ENCODE data around the gene UACA. TPM values are rescaled to one million over a fixed set of nuclear protein-coding genes. Genes with fewer than 3 reads are reported as not detected.

UACA gene
- total RNA-seq, 2 donors from 2014 or later = 22.4 to 27.2 TPM

DNA sequence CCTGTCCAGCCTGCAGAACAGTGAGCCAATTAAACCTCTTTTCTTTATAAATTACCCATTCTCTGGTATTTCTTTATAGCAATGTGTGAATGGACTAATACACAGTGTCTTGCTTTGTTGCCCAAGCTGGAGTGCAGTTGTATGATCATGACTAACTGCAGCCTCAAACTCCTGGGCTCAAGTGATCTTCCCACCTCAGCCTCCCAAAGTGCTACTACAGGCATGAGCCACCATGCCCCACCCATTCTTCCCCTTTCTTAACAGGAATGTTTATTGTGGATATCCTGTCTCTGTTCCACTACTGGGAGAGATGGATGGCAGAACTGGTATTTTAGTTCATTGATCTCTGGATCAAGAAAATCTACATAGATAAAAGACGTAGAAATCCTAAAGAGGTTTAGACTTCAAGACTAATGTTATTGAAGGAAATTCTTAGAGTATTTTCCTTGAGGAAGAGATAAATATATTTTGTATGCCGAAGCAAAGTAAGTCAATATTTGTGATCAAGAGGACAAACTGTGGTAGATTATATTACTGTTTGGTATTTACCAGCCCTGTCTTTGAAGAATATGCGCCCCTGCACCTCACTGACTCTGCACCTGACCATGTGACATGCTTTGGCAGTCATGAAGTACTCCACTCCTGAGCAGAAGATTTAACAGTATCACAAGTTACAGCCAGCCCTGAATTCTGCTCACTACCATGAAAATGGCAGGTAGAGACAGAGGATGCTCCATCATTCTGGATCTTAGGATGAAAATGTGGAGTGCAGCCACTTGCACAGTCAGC, 42.9 kb downstream of the UACA start:
- Histone ChIP-seq H3K27me3 (no peaks in the 10 kb centered on the region), H3K4me3 (no peak overlapping the region), H3K36me3 (replicated peaks in 1 of 2; ENCODE audit: insufficient read depth in 1 of 2, low read depth in 2 of 2) (no peaks in the 10 kb centered on the region), H3K4me1 (peaks cover 23% of the 10 kb centered on the region), H3K27ac (no peak overlapping the region), H3K9me3 (no peaks in the 10 kb centered on the region)
- TF ChIP-seq POLR2A (IDR thresholded peaks at IDR 0.05) = no peak
- TF ChIP-seq, protein P1, sequence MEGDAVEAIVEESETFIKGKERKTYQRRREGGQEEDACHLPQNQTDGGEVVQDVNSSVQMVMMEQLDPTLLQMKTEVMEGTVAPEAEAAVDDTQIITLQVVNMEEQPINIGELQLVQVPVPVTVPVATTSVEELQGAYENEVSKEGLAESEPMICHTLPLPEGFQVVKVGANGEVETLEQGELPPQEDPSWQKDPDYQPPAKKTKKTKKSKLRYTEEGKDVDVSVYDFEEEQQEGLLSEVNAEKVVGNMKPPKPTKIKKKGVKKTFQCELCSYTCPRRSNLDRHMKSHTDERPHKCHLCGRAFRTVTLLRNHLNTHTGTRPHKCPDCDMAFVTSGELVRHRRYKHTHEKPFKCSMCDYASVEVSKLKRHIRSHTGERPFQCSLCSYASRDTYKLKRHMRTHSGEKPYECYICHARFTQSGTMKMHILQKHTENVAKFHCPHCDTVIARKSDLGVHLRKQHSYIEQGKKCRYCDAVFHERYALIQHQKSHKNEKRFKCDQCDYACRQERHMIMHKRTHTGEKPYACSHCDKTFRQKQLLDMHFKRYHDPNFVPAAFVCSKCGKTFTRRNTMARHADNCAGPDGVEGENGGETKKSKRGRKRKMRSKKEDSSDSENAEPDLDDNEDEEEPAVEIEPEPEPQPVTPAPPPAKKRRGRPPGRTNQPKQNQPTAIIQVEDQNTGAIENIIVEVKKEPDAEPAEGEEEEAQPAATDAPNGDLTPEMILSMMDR (IDR thresholded peaks at IDR 0.05) = no peak
- DNase-seq (no peak), ATAC-seq (no peak)
- 39 to 47% methylated on average over 3 of the region's 3 CpGs for WGBS, 2 donors
- intact Hi-C loops (cut with DNase I) = no loop called here

DNA sequence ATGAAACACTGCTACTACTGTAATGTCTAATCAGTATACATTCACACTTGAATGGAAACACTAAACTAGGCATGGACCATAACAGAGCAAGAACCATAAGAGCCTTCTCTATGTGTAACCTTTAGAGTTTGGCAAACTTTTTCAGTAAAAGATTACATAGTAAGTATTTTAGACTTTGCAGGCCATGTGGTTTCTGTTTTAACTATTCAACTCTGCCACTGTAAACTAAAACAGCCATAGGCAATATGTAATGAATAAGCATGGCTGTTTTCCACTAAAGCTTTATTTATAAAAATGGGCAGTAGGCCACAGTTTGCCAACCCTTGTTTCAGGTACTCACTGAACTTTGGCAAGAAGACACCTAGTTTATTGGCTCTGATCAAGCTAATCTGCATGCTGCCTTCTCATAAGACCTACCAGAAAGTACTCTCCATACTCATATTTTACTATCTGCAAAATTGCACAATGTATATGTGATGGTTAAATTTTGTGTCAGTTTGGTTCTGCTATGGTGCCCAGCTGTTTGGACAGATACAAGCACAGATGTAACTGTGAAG, 46.0 kb downstream of the UACA start:
- Histone ChIP-seq H3K4me1 (peaks cover 45% of the 10 kb centered on the region), H3K27ac (no peak overlapping the region), H3K27me3 (no peaks in the 10 kb centered on the region), H3K9me3 (no peaks in the 10 kb centered on the region), H3K4me3 (no peak overlapping the region), H3K36me3 (replicated peaks in 1 of 2; ENCODE audit: insufficient read depth in 1 of 2, low read depth in 2 of 2) (no peaks in the 10 kb centered on the region)
- DNase-seq (no peak), ATAC-seq (no peak)
- TF ChIP-seq, protein P1 (IDR thresholded peaks at IDR 0.05) = no peak
- no peak for TF ChIP-seq POLR2A (IDR thresholded peaks at IDR 0.05)
- intact Hi-C loops (cut with DNase I) = no loop called here

DNA sequence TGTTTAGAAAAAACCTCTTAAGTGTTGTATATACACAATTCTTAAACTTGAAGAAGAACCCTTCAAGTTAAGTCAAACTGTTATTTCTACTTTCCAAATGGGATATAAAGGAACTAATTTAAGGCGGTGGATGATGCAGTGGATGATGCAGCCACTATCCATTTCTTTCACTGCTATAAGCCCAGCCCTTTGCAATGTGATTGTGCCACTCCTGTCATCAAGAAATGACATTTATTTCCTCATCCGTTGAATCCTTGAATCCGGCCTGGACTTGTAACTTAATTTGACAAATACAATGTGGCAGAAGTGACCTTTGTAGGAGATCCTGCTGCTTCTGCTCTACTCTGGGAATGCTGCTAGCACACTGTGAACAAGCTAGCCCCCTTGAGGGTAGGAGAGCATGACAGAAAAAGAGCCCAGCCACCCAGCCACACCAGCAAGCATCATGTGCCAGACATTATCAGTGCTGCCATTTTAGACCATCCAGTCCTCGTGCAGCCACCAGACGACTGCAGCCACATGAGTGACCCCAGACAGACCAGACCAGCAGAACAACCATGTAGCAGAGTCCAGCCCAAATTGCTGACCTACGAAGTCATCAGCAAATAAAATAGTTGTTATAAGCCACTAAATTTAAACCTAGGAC, 47.4 kb downstream of the UACA start:
- no peak for TF ChIP-seq POLR2A (IDR thresholded peaks at IDR 0.05)
- TF ChIP-seq, protein P1 (IDR thresholded peaks at IDR 0.05) = no peak
- 76 to 79% methylated on average over 4 to 6 of the region's 6 CpGs for WGBS, 2 donors
- no peak for DNase-seq
- ATAC-seq = no peak
- Histone ChIP-seq H3K27ac (no peak overlapping the region), H3K4me1 (peaks cover 44% of the 10 kb centered on the region), H3K9me3 (no peaks in the 10 kb centered on the region), H3K36me3 (replicated peaks in 1 of 2; ENCODE audit: insufficient read depth in 1 of 2, low read depth in 2 of 2) (no peaks in the 10 kb centered on the region), H3K4me3 (no peak overlapping the region), H3K27me3 (no peaks in the 10 kb centered on the region)
- intact Hi-C loops (cut with DNase I) = no loop called here

DNA sequence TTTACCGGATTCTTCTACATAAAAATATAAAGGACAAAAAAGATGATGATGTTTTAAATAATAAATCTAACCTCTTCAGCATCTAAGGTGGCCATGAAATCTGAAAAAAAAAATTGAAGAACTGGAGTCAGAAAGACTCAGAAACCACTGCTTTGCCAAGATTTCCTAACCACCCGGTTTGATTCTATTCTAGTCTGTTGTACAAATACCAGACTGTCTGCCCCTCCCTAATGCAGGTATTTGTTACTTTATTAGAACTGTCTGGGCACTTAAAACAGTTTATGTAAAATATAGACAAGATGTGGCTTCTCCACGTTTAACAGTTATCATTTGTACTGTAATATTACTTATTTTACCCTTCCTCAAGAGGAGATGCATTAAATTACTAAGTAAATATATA, 48.8 kb downstream of the UACA start:
- no peaks in the 10 kb centered on the region for H3K36me3 ChIP-seq (replicated peaks in 1 of 2; ENCODE audit: insufficient read depth in 1 of 2, low read depth in 2 of 2)
- H3K9me3 ChIP-seq = no peaks in the 10 kb centered on the region
- no peak for TF ChIP-seq POLR2A (IDR thresholded peaks at IDR 0.05)
- TF ChIP-seq, protein P1 (IDR thresholded peaks at IDR 0.05) = no peak
- DNase-seq (no peak), ATAC-seq (no peak)
- intact Hi-C loops (cut with DNase I) = no loop called here
- WGBS, 2 donors = 8 to 17% methylated on average over 3 of the region's 3 CpGs
- peak overlapping the region in 3 of 4 donors; percentile 2 to 65 (median 62) for H3K27ac ChIP-seq
- peaks cover 36% of the 10 kb centered on the region for H3K4me1 ChIP-seq
- no peaks in the 10 kb centered on the region for H3K27me3 ChIP-seq
- no peak overlapping the region for H3K4me3 ChIP-seq

All from body of pancreas (tissue), 4 donors.